Measurements from ENCODE around the gene CPM.

CPM gene

DNA sequence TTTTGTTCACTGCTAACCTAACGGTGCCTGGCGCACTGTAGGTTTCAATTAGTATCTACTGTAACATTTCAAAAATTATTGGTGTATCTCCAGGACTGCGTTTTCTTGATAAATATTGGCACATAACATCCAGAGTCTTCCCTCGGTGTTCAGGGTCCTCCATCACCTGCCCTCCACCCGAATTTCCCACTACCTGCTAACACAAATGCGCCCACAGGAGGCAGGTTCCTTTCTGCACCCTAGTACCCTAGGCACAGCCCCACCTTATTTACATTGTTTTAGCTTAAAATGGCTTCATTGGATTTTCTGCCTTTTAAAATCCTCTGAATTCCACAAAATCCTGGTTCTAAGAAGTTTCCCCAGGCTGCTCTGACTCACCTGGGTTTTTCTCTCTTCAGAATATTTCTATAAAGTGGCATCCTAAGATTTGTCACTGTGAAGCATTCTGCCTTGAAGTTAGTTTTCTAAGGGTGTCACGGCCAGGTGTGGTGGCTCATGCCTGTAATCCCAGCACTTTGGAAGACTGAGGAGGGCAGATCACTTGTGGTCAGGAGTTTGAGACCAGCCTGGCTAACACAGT, 38.6 kb downstream of the CPM start:
- H3K4me3 ChIP-seq (ENCODE audit: low read depth, low read length) = no peak overlapping the region
- no peaks in the 10 kb centered on the region for H3K27me3 ChIP-seq (ENCODE audit: insufficient read depth, low read depth, severe bottlenecking)
- no peak for DNase-seq
- H3K9me3 ChIP-seq (ENCODE audit: severe bottlenecking) = no peaks in the 10 kb centered on the region
- no peak overlapping the region for H3K27ac ChIP-seq
- TF ChIP-seq, protein P1, sequence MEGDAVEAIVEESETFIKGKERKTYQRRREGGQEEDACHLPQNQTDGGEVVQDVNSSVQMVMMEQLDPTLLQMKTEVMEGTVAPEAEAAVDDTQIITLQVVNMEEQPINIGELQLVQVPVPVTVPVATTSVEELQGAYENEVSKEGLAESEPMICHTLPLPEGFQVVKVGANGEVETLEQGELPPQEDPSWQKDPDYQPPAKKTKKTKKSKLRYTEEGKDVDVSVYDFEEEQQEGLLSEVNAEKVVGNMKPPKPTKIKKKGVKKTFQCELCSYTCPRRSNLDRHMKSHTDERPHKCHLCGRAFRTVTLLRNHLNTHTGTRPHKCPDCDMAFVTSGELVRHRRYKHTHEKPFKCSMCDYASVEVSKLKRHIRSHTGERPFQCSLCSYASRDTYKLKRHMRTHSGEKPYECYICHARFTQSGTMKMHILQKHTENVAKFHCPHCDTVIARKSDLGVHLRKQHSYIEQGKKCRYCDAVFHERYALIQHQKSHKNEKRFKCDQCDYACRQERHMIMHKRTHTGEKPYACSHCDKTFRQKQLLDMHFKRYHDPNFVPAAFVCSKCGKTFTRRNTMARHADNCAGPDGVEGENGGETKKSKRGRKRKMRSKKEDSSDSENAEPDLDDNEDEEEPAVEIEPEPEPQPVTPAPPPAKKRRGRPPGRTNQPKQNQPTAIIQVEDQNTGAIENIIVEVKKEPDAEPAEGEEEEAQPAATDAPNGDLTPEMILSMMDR (IDR thresholded peaks at IDR 0.05; ENCODE audit: low read depth, low read length) = no peak
- H3K36me3 ChIP-seq = no peaks in the 10 kb centered on the region

DNA sequence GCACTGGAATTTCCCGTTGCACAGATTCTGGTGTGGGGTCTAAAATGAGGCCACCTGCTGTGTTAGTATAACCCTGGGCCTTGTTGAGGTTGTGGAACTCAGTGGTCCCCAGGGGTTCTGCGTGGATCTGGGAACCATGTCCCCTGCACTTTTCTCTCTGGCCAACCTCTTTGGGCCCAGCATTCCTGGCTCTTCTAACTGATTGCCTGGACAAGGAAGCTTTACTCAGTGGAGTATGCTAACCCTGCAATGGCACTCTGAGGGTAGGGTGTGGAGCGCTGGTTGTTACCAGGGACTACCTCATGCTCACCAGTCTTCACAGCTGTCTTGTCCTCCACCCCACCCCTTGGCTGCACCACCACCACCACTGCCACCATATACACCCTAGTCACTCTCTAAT, 39.2 kb downstream of the CPM start:
- H3K9me3 ChIP-seq (ENCODE audit: severe bottlenecking) = no peaks in the 10 kb centered on the region
- H3K36me3 ChIP-seq = no peaks in the 10 kb centered on the region
- H3K27me3 ChIP-seq (ENCODE audit: insufficient read depth, low read depth, severe bottlenecking) = no peaks in the 10 kb centered on the region
- no peak overlapping the region for H3K4me3 ChIP-seq (ENCODE audit: low read depth, low read length)
- TF ChIP-seq, protein P1 (IDR thresholded peaks at IDR 0.05; ENCODE audit: low read depth, low read length) = no peak
- no peak overlapping the region for H3K27ac ChIP-seq
- no peak for DNase-seq

DNA sequence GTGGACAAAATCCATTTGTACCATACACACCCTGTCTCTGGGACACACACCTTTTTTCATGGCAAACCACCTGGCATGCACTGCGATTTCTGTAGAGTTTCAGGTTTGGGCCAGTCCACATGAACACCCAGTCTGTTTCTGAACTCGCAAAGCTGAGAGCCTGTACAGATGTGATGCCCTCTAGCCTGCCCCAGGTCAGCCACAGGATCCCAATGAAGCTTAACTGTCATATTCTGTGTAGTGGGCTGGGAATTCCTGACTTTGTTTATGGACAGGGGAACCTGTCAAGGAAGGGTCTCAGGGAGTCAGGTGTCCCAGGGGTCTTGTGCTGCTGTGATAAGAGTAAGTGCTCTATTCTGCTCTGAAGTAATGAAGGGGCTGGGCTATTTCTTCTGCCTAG, 39.8 kb downstream of the CPM start:
- Histone ChIP-seq H3K27me3 (ENCODE audit: insufficient read depth, low read depth, severe bottlenecking) (no peaks in the 10 kb centered on the region), H3K4me3 (ENCODE audit: low read depth, low read length) (no peak overlapping the region), H3K27ac (no peak overlapping the region), H3K9me3 (ENCODE audit: severe bottlenecking) (no peaks in the 10 kb centered on the region), H3K36me3 (no peaks in the 10 kb centered on the region)
- DNase-seq = no peak
- TF ChIP-seq, protein P1 (IDR thresholded peaks at IDR 0.05; ENCODE audit: low read depth, low read length) = no peak

DNA sequence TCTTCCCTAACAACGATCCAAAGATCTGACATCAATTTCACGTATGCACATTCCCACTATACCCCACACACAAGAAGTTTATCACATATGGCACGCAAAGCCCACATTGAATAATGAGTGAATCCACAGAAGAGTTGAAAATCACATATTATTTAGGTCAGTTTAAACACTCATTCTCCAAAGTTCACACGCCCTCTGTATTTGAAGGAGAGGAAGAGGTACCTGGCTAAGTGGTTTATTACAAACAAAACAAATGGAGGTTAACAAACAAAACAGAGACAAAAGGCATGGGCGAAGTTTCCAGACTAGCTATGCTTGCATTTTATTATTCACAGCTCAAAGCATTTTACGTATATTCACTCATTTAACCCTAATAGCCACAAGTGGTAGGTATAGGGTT, 41.8 kb downstream of the CPM start:
- no peak for DNase-seq
- no peak overlapping the region for H3K27ac ChIP-seq
- H3K9me3 ChIP-seq (ENCODE audit: severe bottlenecking) = no peaks in the 10 kb centered on the region
- no peaks in the 10 kb centered on the region for H3K36me3 ChIP-seq
- TF ChIP-seq, protein P1 (IDR thresholded peaks at IDR 0.05; ENCODE audit: low read depth, low read length) = no peak
- no peak overlapping the region for H3K4me3 ChIP-seq (ENCODE audit: low read depth, low read length)
- no peaks in the 10 kb centered on the region for H3K27me3 ChIP-seq (ENCODE audit: insufficient read depth, low read depth, severe bottlenecking)

DNA sequence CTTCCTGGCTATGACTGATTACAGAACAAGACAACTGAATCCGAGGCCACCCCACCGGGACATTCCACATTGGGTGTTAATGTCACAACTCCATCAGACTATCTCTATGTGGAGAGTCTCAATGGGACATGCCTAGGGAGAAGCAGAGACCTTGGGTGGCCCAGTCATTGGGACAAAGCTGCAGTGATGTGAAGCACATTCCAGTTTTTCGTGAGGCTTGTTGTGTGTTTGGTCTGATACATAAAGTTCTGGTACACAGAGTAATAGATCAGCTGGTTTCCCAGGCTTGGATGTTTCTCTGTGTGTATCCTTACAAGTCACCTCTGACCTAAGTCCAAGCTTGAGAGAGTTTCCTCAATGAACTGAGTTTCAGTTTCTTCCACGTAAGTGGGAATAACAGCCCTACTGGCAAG, 42.3 kb downstream of the CPM start:
- TF ChIP-seq, protein P1 (IDR thresholded peaks at IDR 0.05; ENCODE audit: low read depth, low read length) = no peak
- no peaks in the 10 kb centered on the region for H3K27me3 ChIP-seq (ENCODE audit: insufficient read depth, low read depth, severe bottlenecking)
- no peaks in the 10 kb centered on the region for H3K36me3 ChIP-seq
- no peaks in the 10 kb centered on the region for H3K9me3 ChIP-seq (ENCODE audit: severe bottlenecking)
- H3K27ac ChIP-seq = no peak overlapping the region
- no peak for DNase-seq
- H3K4me3 ChIP-seq (ENCODE audit: low read depth, low read length) = no peak overlapping the region

DNA sequence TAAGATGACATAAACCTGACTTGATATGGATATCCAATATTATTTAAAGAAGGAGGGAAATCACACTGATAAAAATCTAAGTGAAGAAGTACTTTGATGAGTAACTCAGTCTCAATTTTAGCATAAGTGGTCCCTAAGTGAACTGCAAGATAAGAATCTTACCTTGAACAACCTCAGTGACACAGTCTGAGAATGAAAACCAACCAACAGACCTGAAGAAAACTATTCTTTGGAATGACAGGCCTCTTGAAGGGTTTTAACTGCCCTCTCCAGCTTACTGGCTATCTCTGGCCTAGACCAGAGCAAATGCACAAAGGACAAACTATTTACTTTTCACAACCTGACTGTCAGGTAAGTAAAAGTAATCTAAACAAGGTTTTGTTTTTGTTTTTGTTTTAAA, 44.7 kb downstream of the CPM start:
- TF ChIP-seq, protein P1 (IDR thresholded peaks at IDR 0.05; ENCODE audit: low read depth, low read length) = no peak
- Histone ChIP-seq H3K4me3 (ENCODE audit: low read depth, low read length) (no peak overlapping the region), H3K27me3 (ENCODE audit: insufficient read depth, low read depth, severe bottlenecking) (no peaks in the 10 kb centered on the region), H3K9me3 (ENCODE audit: severe bottlenecking) (no peaks in the 10 kb centered on the region), H3K36me3 (no peaks in the 10 kb centered on the region), H3K27ac (no peak overlapping the region)
- DNase-seq = no peak
